ENCODE data around the gene ACAD10. TPM values are rescaled to one million over a fixed set of nuclear protein-coding genes. Genes with fewer than 3 reads are reported as not detected.

Gene ACAD10
- total RNA-seq, result 10 to 100 TPM; 37.0 to 42.6 TPM

DNA sequence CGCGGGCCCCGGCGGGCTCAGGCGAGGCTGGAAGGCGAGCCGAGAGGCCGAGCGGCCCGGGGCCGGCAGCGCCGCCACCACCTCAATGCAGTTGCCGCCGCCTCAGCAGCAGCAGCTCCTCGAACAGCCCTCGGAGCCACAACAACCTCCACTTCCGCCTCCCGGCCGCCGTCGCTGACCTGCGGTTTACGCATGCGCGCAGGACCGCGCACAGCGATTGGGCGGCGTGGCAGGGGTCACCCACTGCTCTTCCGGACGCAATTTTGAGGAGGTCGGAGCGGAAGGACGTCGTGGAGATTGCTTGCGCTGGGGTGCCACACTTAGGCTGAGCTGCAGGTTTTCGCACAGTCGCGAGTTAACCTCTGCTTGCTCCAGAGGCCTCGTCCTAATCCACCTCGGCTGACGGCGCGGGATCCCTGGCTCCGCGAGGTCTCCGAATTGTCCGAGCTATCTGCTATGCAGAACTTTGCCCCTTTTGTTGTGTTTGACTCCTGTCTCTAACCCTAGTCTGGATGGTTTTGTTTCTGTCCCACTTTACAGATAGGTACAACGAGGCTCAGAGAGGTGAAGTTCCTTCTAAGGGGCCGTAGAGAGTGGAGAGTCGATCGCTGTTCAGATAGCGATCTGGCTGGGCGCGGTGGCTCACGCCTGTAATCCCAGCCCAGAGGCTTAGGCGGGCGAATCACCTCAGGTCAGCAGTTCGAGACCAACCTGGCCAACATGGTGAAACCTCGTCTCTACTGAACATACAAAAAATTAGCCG is at the start of gene ACAD10, which contains the start of gene BRAP:
ACAD10 (plus strand) TSS at position 243 of the 763 bp plus-strand sequence. CDS start 6,657 bp downstream, outside the sequence.
BRAP (minus strand) TSS at position 146 of the 763 bp plus-strand sequence. CDS start 164 bp downstream, outside the sequence.
- Histone ChIP-seq H3K27me3 (no peaks in the 10 kb centered on the region), H3K4me3 (peak within 1 kb of the TSS; percentile 84), H3K9ac (ENCODE audit: low read depth in 2 of 2, low read length in 2 of 2) (peak within 1 kb of the TSS; percentile 89 to 90), H3K4me1 (peaks cover 18% of the 10 kb centered on the region), H3K27ac (peak within 1 kb of the TSS; percentile 90), H3K36me3 (peaks cover 12% of the 10 kb centered on the region), H3K9me3 (no peaks in the 10 kb centered on the region)
- no peak for TF ChIP-seq CTCF (IDR thresholded peaks at IDR 0.05)
- intact Hi-C loops (cut with DNase I), result no loop called here
- peak; percentile 97 for DNase-seq

DNA sequence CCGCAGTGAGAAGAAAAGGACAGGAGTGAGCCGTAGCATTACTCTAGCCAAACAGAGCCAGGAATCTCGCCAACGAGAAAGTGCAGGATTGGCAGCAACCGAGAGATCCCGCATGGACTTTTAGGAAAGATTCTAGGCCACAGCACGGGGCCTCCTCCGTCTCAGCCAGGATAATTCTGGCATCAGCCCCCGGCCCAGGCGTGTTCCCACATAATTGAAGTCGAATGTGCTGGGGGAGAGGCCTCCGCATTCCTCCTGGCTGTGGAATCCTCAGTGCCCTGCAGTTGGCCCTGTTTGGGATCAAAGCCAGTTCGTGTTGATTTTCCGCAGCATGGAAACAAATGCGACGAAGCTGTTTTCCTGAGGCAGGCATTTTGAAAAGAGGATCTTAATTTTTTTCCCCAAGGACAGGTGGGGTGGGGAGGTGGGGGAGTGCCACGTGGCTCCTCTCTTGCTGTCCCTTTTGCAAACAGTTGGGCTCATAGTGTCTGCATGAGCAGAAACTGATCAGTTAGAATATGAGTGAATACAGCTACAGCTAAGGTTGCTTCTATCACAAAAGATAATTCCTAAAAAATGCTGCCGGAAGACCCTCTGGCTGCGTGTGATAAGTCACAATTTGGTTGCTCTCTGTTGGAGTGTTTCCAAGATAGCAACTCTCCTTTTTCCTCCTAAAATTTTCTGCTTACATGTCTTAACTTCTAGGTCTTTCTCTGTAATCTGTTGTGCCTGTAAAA is 49.5 kb upstream of the ACAD10 start:
- Histone ChIP-seq H3K27me3 (no peaks in the 10 kb centered on the region), H3K4me1 (no peaks in the 10 kb centered on the region), H3K9ac (ENCODE audit: low read depth in 2 of 2, low read length in 2 of 2) (no peak overlapping the region), H3K36me3 (no peaks in the 10 kb centered on the region), H3K4me3 (no peak overlapping the region), H3K9me3 (no peaks in the 10 kb centered on the region), H3K27ac (no peak overlapping the region)
- intact Hi-C loops (cut with DNase I), result no loop called here
- DNase-seq, result peak; percentile 31
- TF ChIP-seq CTCF (IDR thresholded peaks at IDR 0.05), result no peak

GRCh38 chr12:111638556-111638955 is 47.3 kb upstream of the ACAD10 start:
- H3K27ac ChIP-seq, result no peak overlapping the region
- H3K4me3 ChIP-seq, result no peak overlapping the region
- no peaks in the 10 kb centered on the region for H3K27me3 ChIP-seq
- no peak for TF ChIP-seq CTCF (IDR thresholded peaks at IDR 0.05)
- intact Hi-C loops (cut with DNase I), result no loop called here
- H3K9me3 ChIP-seq, result no peaks in the 10 kb centered on the region
- H3K36me3 ChIP-seq, result peaks cover 3% of the 10 kb centered on the region
- H3K9ac ChIP-seq (ENCODE audit: low read depth in 2 of 2, low read length in 2 of 2), result no peak overlapping the region
- no peaks in the 10 kb centered on the region for H3K4me1 ChIP-seq
- DNase-seq, result no peak

DNA sequence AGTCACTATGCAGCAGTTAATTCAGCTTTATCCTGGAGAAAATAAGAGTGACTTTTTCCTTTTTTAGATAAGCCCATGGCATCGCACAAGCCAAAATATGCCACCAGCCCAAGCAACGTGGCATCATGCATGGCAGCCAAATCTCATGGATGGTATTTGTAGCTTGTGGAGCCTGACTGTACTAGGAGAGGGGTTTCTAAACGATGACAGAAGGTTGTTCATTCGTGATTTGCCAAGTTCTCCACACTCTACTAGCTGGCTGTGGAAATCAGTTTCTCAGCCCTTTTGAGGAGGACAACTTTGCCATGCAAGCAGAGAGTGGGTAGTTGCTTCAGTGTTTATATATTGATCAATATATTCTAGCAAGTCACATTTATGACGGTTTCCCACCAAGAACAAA is 45.3 kb upstream of the ACAD10 start:
- Histone ChIP-seq H3K9ac (ENCODE audit: low read depth in 2 of 2, low read length in 2 of 2) (no peak overlapping the region), H3K27ac (no peak overlapping the region), H3K27me3 (no peaks in the 10 kb centered on the region), H3K4me3 (no peak overlapping the region), H3K9me3 (no peaks in the 10 kb centered on the region), H3K36me3 (peaks cover 8% of the 10 kb centered on the region), H3K4me1 (no peaks in the 10 kb centered on the region)
- TF ChIP-seq CTCF (IDR thresholded peaks at IDR 0.05), result no peak
- DNase-seq, result no peak
- intact Hi-C loops (cut with DNase I), result no loop called here

DNA sequence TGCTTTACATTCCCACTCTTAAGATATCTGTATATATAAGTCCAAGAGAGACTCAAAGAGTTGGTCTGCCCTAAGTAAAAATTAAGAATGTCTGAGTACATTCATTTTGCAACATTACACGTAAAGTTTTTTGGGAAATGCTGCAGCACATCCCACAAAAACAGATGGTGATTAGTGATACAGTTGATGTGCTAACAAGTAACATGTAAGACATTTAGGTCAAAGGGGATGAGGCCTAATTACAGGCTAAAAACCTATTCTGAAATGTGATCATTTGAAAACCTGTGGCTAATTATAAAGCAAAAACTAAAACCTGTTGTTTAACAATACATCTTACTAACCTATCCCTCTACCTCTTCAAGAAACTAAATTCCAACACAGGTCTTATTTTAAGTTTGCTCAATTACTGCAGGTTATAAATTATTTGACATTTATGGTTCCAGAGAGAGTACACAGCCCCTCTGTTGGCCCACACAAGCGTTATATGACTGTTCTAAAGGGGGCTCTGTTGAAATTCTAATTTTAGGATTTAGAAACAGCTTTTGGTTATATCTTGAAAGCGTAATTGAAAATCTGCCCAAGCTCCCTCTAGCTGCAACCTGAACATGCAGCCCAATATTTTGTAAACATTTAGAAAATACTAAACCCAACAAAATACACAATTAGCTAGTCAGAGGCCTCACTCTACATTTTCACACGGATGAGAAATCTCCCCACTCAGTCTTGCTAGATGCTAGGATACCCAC is 43.0 kb upstream of the ACAD10 start:
- H3K9me3 ChIP-seq, result no peaks in the 10 kb centered on the region
- H3K36me3 ChIP-seq, result peaks cover 8% of the 10 kb centered on the region
- no peak for DNase-seq
- peak overlapping the region; percentile 18 for H3K27ac ChIP-seq
- no peaks in the 10 kb centered on the region for H3K4me1 ChIP-seq
- no peak overlapping the region for H3K4me3 ChIP-seq
- no peaks in the 10 kb centered on the region for H3K27me3 ChIP-seq
- TF ChIP-seq CTCF (IDR thresholded peaks at IDR 0.05), result no peak
- intact Hi-C loops (cut with DNase I), result no loop called here
- H3K9ac ChIP-seq (ENCODE audit: low read depth in 2 of 2, low read length in 2 of 2), result no peak overlapping the region
